RWPE1 (cell line): ENCODE measurements around the gene KLHL35.

Experiments
- CTCF ChIA-PET: fragments of 350-600 bp; sonication (Branson Sonifier 250); formaldehyde crosslinking; extraction: SDS; loops from one replicate; lab custom pipeline; 2021; lab: Yijun Ruan, JAX
- POLR2A ChIA-PET: fragments of 400-600 bp; formaldehyde crosslinking; extraction: SDS; loops from one replicate; lab custom pipeline; 2020; ENCODE audit warnings: antibody characterized with exemption; ENCODE audit not compliant: low non-redundant PET; lab: Yijun Ruan, JAX
- DNase-seq: peaks from one replicate; pipeline ENCODE4 v3.0.0; 2012; ENCODE audit warnings: low spot score
- H3K27ac ChIP-seq: fragments of 450-650 bp; 2 replicates; pipeline ENCODE4 v1.5.1; 2017
- TF ChIP-seq, protein P1 (sequence below): fragments of 450-650 bp; conservative IDR thresholded peaks from 2 replicates; pipeline ENCODE4 v1.5.1; 2017; ENCODE audit warnings: low read depth, mild to moderate bottlenecking

The KLHL35 gene

DNA sequence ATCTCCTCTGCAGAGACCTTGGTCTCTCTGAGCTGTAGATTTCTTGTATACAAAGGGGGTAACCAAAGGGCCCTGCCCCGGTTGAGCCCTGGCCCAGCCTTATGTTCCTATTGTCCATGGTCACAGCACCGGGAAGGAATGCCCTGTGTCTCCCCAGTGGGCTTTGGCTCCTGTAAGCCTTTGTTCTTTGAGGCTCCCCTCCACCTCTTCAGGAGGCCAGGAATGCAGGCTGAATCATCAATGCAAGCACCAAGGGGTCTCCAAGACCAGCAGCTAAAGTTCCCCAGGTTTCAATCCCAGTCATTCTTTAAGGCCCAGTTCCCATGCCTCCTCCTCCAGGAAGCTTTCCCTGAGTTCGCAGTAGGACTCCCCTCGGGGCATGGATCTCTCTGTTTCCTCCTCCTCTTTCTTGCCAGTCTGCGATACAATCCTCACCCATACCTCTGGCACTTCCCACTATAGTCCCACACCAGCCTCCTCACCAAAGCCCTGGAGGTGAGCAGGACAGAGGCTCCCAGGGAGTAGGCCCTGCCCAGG is 29.2 kb upstream of the KLHL35 start:
- CTCF ChIA-PET, result interaction anchor here (0.7 to 1.1 kb wide), 3 partner anchors 12 to 69 kb away, joined by 3 to 6 read pairs (median 3); no protein-coding TSS in a partner anchor
- no peak overlapping the region for H3K27ac ChIP-seq
- POLR2A ChIA-PET, result no interaction called here
- no peak for DNase-seq
- TF ChIP-seq, protein P1, sequence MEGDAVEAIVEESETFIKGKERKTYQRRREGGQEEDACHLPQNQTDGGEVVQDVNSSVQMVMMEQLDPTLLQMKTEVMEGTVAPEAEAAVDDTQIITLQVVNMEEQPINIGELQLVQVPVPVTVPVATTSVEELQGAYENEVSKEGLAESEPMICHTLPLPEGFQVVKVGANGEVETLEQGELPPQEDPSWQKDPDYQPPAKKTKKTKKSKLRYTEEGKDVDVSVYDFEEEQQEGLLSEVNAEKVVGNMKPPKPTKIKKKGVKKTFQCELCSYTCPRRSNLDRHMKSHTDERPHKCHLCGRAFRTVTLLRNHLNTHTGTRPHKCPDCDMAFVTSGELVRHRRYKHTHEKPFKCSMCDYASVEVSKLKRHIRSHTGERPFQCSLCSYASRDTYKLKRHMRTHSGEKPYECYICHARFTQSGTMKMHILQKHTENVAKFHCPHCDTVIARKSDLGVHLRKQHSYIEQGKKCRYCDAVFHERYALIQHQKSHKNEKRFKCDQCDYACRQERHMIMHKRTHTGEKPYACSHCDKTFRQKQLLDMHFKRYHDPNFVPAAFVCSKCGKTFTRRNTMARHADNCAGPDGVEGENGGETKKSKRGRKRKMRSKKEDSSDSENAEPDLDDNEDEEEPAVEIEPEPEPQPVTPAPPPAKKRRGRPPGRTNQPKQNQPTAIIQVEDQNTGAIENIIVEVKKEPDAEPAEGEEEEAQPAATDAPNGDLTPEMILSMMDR, result no peak

DNA sequence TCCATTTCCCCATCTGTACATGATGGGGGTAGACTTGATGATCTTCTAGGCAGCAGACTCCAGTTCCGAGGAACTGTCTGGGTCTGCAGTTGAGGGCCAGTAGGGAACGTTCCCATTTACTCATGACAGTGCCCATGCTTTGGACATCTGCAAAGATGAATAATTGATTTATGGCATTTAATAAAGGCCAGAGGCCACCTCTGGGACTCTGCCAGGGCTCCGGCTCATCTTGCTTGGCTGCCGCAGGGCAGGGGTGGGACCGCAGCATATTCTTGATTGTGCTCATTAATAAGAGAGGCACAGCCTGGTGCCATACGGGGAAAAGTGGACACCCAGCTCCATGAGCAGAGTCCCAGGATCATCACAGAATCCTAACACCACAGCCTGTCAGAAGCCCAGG is 28.1 kb upstream of the KLHL35 start:
- H3K27ac ChIP-seq, result no peak overlapping the region
- CTCF ChIA-PET, result interaction anchor here (0.6 to 1.1 kb wide), 2 partner anchors 71 to 76 kb away, joined by 3 to 4 read pairs; no protein-coding TSS in a partner anchor
- DNase-seq, result no peak
- POLR2A ChIA-PET, result no interaction called here
- TF ChIP-seq, protein P1, result no peak

- H3K27ac ChIP-seq, result no peak overlapping the region
- no peak for DNase-seq
- ChIA-PET POLR2A (no interaction called here), CTCF (no interaction called here)
- TF ChIP-seq, protein P1, result no peak
Observed at GRCh38 chr11:75456596-75457183, 23.7 kb upstream of the KLHL35 start.

GRCh38 chr11:75454987-75455386 is 22.0 kb upstream of the KLHL35 start:
- POLR2A ChIA-PET, result no interaction called here
- TF ChIP-seq, protein P1, result no peak
- no peak overlapping the region for H3K27ac ChIP-seq
- CTCF ChIA-PET, result interaction anchor here (0.5 to 0.6 kb wide), 2 partner anchors 70 to 76 kb away, joined by 3 read pairs; no protein-coding TSS in a partner anchor
- DNase-seq, result no peak

- no peak overlapping the region for H3K27ac ChIP-seq
- TF ChIP-seq, protein P1, result no peak
- CTCF ChIA-PET, result interaction anchor here (0.6 to 2.4 kb wide), 5 partner anchors 71 to 1739 kb away, joined by 3 to 14 read pairs (median 3); no protein-coding TSS in a partner anchor
- POLR2A ChIA-PET, result no interaction called here
- no peak for DNase-seq
Observed at GRCh38 chr11:75453916-75454655, 21.1 kb upstream of the KLHL35 start.
